Cardiac fibroblast (primary cell): Measurements from ENCODE around the gene TNFAIP8L3.

Source experiments
- DNase-seq, 2 donors: peaks; one replicate each; pipeline versions ENCODE4 v3.0.0 to v3.0.0-alpha.2; 2010; ENCODE audit warnings: low read depth in 2 of 2
- H3K4me3 ChIP-seq, 2 donors: replicated peaks in 1 of 2; 1 replicate in 1 of 2; 2 replicates in 1 of 2; pipeline ENCODE4 v1.5.1; 2011; ENCODE audit warnings: low read depth in 2 of 2, low read length in 2 of 2, mild to moderate bottlenecking in 2 of 2, moderate library complexity in 1 of 2
- TF ChIP-seq, protein P1 (sequence below): IDR thresholded peaks from one replicate; pipeline ENCODE4 v1.5.1; 2011; ENCODE audit warnings: low read depth, mild to moderate bottlenecking, low read length, inconsistent platforms

TNFAIP8L3 gene

GRCh38 chr15:51106481-51106880 is 11.8 kb upstream of the TNFAIP8L3 start:
- no peak overlapping the region for H3K4me3 ChIP-seq
- TF ChIP-seq, protein P1, sequence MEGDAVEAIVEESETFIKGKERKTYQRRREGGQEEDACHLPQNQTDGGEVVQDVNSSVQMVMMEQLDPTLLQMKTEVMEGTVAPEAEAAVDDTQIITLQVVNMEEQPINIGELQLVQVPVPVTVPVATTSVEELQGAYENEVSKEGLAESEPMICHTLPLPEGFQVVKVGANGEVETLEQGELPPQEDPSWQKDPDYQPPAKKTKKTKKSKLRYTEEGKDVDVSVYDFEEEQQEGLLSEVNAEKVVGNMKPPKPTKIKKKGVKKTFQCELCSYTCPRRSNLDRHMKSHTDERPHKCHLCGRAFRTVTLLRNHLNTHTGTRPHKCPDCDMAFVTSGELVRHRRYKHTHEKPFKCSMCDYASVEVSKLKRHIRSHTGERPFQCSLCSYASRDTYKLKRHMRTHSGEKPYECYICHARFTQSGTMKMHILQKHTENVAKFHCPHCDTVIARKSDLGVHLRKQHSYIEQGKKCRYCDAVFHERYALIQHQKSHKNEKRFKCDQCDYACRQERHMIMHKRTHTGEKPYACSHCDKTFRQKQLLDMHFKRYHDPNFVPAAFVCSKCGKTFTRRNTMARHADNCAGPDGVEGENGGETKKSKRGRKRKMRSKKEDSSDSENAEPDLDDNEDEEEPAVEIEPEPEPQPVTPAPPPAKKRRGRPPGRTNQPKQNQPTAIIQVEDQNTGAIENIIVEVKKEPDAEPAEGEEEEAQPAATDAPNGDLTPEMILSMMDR: no peak
- DNase-seq: no peak

GRCh38 chr15:51105430-51106016 is 10.8 kb upstream of the TNFAIP8L3 start:
- TF ChIP-seq, protein P1: no peak
- DNase-seq: no peak
- no peak overlapping the region for H3K4me3 ChIP-seq

DNA sequence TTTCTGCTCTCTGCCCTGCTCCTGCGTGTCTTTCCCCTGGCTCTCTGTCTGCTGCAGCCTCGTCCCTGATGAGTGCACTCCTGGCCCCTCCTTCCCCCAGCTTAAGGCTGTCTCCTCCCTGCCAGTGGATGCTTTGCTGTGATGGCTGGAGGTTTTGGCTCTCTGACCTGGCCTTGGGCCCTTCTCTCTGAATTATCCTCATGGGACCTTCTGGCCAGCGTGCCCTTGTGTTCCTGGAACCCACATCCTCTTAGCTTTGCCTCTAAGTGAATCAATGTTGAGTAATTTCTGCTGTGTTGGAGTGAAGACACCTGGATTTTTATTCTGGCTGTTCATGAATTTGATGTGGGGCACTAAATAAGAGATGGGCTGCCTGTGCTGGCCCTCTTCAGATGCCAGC is 9.8 kb upstream of the TNFAIP8L3 start:
- peak overlapping the region in 1 of 2 donors; percentile 28 for H3K4me3 ChIP-seq
- DNase-seq: peak; percentile 87 to 95
- TF ChIP-seq, protein P1: no peak

GRCh38 chr15:51103330-51103729 is 8.6 kb upstream of the TNFAIP8L3 start:
- no peak overlapping the region for H3K4me3 ChIP-seq
- DNase-seq: peak; percentile 57 to 77
- TF ChIP-seq, protein P1: no peak

DNA sequence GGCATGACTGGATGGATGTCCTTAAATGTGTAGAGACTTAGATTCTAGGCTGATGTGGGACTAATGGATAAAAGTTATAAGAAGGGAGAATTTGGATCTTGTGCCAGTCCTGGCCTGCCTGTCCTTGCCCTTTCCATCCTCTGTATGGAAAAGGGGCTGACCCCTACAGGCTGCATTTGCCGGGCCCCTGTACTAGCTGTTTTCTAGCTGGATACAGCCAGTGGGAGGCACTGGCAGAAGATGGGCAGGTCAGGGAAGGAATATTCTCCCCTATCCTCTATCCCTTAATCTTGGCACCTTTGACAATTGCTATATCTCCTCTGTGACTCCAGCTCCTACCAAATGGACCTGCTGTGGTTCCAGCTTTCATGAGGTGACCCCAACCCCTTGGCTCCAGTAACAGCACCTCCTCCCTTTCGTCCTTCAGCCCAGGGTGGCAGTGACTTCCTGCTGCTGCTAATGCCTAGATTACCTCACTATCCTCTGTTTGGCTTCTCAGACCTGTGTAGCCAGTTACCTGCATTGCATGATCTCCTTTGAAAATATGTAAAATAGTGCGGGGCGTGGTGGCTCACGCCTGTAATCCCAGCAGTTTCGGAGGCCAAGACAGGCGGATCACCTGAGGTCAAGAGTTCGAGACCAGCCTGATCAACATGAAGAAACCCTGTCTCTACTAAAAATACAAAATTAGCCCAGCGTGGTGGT is 6.2 kb upstream of the TNFAIP8L3 start:
- DNase-seq: no peak
- no peak overlapping the region for H3K4me3 ChIP-seq
- TF ChIP-seq, protein P1: no peak

DNA sequence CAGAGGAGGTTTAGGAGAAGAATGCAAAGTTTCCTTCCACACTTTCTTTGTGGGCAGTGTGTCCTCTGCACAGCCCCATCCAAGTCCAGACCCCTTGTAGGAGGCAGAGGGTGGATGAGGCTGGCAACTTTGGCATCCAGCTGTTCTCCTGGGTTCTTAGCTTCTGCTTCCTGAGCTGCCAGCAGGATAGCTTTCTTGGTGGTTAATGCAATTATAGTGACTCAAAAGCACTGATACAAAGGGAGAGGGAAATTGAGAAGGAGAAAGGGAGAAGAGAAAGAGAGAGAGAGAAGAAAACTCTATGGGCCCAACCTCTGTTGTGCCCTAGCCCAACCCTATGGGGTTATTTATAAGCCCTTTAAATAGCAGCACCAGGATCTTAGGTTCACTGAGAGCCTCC is 4.5 kb upstream of the TNFAIP8L3 start:
- H3K4me3 ChIP-seq: no peak overlapping the region
- TF ChIP-seq, protein P1: no peak
- DNase-seq: no peak

DNA sequence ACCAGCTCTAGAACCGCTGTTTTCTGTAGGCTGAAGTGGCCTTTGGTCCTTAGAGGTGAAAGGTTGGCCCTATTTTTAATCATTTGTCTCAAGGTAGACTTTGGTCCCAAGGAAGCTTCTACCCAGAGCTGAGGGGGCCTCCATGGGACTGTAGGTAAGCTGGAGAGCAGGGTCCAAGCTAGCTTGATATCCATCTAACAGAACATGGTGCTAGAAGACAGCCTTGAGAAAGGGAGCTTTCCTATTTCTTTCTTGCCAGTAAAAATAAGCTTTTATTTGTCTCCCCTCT is 3.6 kb upstream of the TNFAIP8L3 start:
- TF ChIP-seq, protein P1: no peak
- no peak for DNase-seq

More for the DNA sequence above, 3.6 kb upstream of the TNFAIP8L3 start:
- no peak overlapping the region for H3K4me3 ChIP-seq
